Skin of body (tissue), 2 donors: ENCODE results near the gene KRT6B. TPM values are rescaled to one million over a fixed set of nuclear protein-coding genes. Genes with fewer than 3 reads are reported as not detected.
"Not testable (repeated sequence)": the region's sequence is repeated elsewhere in the genome, so short reads cannot be mapped to it uniquely, and the experiment has no call there.

Experiments used
- DNase-seq: peaks from one replicate; lab custom pipeline; 2025; lab: John Stamatoyannopoulos, UW
- total RNA-seq: library from RNA; depleted of rRNA; stranded (reverse); fragments of >200 nt; gene quantifications from one replicate; pipeline ENCODE4 v1.2.3, GENCODE V29; 2014

The KRT6B gene
- total RNA-seq, 1 donor from 2014 or later, result 204 TPM

GRCh38 chr12:52414936-52415335 lies 37.0 kb downstream of the KRT6B start:
- DNase-seq, result no peak

GRCh38 chr12:52413782-52414345 lies 38.1 kb downstream of the KRT6B start:
- no peak for DNase-seq

- DNase-seq, result no peak
Observed at GRCh38 chr12:52413202-52413601, 38.7 kb downstream of the KRT6B start.

- DNase-seq, result no peak
Observed at GRCh38 chr12:52411815-52412214, 40.1 kb downstream of the KRT6B start.

GRCh38 chr12:52410589-52411248 lies 41.2 kb downstream of the KRT6B start:
- not testable (repeated sequence) for DNase-seq

GRCh38 chr12:52407918-52408317 lies 44.0 kb downstream of the KRT6B start:
- DNase-seq, result no peak

GRCh38 chr12:52405922-52406385 lies 46.0 kb downstream of the KRT6B start, which contains the start of gene KRT82:
Gene KRT82 (minus strand): TSS chr12:52406335. CDS start chr12:52406277, 58 bp downstream.
- DNase-seq, result no peak

- no peak for DNase-seq
Observed at GRCh38 chr12:52404951-52405350, 47.0 kb downstream of the KRT6B start.

GRCh38 chr12:52403561-52403960 lies 48.4 kb downstream of the KRT6B start:
- no peak for DNase-seq

- DNase-seq, result no peak
Observed at GRCh38 chr12:52402873-52403540, 48.9 kb downstream of the KRT6B start.

- no peak for DNase-seq
Observed at GRCh38 chr12:52402377-52402776, 49.6 kb downstream of the KRT6B start.

- no peak for DNase-seq
Observed at GRCh38 chr12:52401926-52402325, 50.0 kb downstream of the KRT6B start.

- DNase-seq, result no peak
Observed at GRCh38 chr12:52401526-52401925, 50.4 kb downstream of the KRT6B start.

GRCh38 chr12:52400906-52401305 lies 51.0 kb downstream of the KRT6B start:
- no peak for DNase-seq

GRCh38 chr12:52399756-52400155 lies 52.2 kb downstream of the KRT6B start:
- no peak for DNase-seq

- DNase-seq, result no peak
Observed at GRCh38 chr12:52398176-52398575, 53.8 kb downstream of the KRT6B start.

GRCh38 chr12:52396656-52397055 lies 55.3 kb downstream of the KRT6B start:
- DNase-seq, result no peak

Other genes with a start within 250 kb of the KRT6B start
- gene KRT7, start 218.9 kb downstream of the KRT6B start, total RNA-seq, result 10.4 TPM
- 40.8 TPM for gene KRT86, start 177.5 kb downstream of the KRT6B start, total RNA-seq
- 27.8 TPM for gene KRT81, start 160.6 kb downstream of the KRT6B start, total RNA-seq
- 18.8 TPM for gene KRT83, start 130.7 kb downstream of the KRT6B start, total RNA-seq
- gene KRT85, start 84.7 kb downstream of the KRT6B start, total RNA-seq, result 98.6 TPM
- gene KRT84, start 66.5 kb downstream of the KRT6B start, total RNA-seq, result 0.10 TPM
- 15.8 TPM for gene KRT82, start 45.8 kb downstream of the KRT6B start, total RNA-seq
- 84.8 TPM for gene KRT75, start 17.8 kb downstream of the KRT6B start, total RNA-seq
- gene KRT6C, start 21.7 kb upstream of the KRT6B start, total RNA-seq, result 3.5 TPM
- gene KRT6A, start 41.1 kb upstream of the KRT6B start, total RNA-seq, result 333 TPM
- gene KRT5, start 68.2 kb upstream of the KRT6B start, total RNA-seq, result 1,515 TPM
- gene KRT71, start 101.0 kb upstream of the KRT6B start, total RNA-seq, result 454 TPM
- 133 TPM for gene KRT74, start 121.7 kb upstream of the KRT6B start, total RNA-seq
- gene KRT72, start 149.3 kb upstream of the KRT6B start, total RNA-seq, result 12.0 TPM
- gene KRT73, start 166.4 kb upstream of the KRT6B start, total RNA-seq, result 22.2 TPM
- gene KRT2, start 200.1 kb upstream of the KRT6B start, total RNA-seq, result 12.1 TPM
- gene KRT1, start 228.3 kb upstream of the KRT6B start, total RNA-seq, result 791 TPM